ENCODE data around the gene GTPBP3.

GTPBP3 gene

DNA sequence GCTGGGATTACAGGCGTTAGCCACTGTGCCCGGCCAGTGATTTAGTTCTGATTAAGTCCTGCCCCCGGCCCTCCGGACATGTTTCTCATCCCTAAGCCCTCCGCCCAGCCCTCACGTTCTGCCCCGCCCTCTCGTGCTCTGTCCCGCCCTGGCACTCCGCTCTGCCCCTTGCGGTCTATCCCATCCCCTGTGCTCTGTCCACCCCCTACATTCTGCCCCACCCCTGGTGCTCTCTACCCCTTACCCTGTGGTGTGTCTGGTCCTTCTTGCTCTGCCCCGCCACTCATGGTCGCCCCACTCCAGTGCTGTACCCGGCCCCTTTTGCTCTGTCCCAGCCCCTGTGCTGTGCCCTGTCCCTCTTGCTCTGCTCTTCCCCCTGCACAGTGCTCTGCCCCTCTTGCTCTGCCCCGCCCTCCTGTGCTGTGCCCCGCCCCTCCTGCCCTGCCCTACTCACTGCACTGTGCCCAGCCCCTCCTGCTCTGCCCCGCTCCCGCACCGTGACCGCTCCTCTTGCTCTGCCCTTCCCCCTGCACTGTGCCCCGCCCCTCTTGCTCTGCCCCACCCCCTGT is 3.0 kb downstream of the GTPBP3 start:
- POLR2A ChIA-PET = no interaction called here
- DNase-seq (ENCODE audit: low read depth, low spot score) = no peak
- H3K4me3 ChIP-seq (ENCODE audit: low read depth, low read length) = no peak overlapping the region
- TF ChIP-seq, protein P1, sequence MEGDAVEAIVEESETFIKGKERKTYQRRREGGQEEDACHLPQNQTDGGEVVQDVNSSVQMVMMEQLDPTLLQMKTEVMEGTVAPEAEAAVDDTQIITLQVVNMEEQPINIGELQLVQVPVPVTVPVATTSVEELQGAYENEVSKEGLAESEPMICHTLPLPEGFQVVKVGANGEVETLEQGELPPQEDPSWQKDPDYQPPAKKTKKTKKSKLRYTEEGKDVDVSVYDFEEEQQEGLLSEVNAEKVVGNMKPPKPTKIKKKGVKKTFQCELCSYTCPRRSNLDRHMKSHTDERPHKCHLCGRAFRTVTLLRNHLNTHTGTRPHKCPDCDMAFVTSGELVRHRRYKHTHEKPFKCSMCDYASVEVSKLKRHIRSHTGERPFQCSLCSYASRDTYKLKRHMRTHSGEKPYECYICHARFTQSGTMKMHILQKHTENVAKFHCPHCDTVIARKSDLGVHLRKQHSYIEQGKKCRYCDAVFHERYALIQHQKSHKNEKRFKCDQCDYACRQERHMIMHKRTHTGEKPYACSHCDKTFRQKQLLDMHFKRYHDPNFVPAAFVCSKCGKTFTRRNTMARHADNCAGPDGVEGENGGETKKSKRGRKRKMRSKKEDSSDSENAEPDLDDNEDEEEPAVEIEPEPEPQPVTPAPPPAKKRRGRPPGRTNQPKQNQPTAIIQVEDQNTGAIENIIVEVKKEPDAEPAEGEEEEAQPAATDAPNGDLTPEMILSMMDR (IDR thresholded peaks at IDR 0.05; ENCODE audit: insufficient read depth, low read length, missing control alignments) = no peak
- CTCF ChIA-PET = interaction anchor here (0.6 kb wide), 1 partner anchor 44 kb away, joined by 3 read pairs; no protein-coding TSS in a partner anchor

DNA sequence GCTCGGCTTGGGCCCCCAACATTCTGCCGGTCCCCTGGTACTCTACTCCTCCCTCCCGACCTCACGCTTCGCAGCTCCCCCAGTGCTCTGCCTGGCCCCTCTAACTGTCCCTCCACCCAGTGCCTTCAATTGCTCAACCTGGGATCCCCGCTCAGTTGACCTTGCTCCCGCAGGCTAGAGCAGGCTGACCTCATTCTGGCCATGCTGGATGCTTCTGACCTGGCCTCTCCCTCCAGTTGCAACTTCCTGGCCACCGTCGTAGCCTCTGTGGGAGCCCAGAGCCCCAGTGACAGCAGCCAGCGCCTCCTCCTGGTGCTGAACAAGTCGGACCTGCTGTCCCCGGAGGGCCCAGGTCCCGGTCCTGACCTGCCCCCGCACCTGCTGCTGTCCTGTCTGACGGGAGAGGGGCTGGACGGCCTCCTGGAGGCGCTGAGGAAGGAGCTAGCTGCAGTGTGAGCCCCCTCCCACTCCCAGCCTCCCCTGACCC is 3.6 kb downstream of the GTPBP3 start:
- ChIA-PET POLR2A (no interaction called here), CTCF (interaction anchor here (0.6 kb wide), 1 partner anchor 44 kb away, joined by 3 read pairs; no protein-coding TSS in a partner anchor)
- no peak for DNase-seq (ENCODE audit: low read depth, low spot score)
- no peak overlapping the region for H3K4me3 ChIP-seq (ENCODE audit: low read depth, low read length)
- TF ChIP-seq, protein P1 (IDR thresholded peaks at IDR 0.05; ENCODE audit: insufficient read depth, low read length, missing control alignments) = no peak

DNA sequence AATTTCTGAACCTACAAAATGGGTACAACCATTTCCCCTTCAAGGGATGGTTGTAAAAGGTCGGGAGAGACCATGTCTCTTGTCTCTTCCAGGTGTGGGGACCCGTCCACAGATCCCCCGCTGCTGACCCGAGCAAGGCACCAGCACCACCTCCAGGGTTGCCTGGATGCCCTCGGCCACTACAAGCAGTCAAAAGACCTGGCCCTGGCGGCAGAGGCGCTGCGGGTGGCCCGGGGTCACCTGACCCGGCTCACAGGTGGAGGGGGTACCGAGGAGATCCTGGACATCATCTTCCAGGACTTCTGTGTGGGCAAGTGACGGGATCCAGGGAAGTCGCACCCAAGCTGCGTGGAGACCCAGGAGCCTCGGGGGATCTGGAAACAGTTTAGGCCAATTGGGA is 4.0 kb downstream of the GTPBP3 start:
- TF ChIP-seq, protein P1 (IDR thresholded peaks at IDR 0.05; ENCODE audit: insufficient read depth, low read length, missing control alignments) = no peak
- ChIA-PET CTCF (no interaction called here), POLR2A (no interaction called here)
- no peak for DNase-seq (ENCODE audit: low read depth, low spot score)
- no peak overlapping the region for H3K4me3 ChIP-seq (ENCODE audit: low read depth, low read length)

DNA sequence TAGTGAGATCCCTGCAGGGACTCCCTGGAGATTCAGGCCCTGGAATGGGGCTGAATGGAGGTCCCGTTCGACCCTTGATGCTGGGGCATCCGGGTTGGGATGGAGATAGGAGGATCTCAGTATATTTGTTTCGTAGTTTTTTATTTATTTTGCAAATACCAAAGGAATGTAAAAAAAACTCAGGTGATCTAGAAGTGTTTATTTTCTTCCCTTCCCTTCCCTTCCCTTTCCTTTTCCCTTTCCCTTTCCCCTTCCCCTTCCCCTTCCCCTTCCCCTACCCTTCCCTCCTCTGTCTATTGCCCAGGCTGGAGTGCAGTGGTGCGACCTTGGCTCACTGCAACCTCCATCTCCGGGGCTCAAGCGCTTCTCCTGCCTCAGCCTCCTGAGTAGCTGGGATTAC is 4.5 kb downstream of the GTPBP3 start:
- no peak for DNase-seq (ENCODE audit: low read depth, low spot score)
- POLR2A ChIA-PET = no interaction called here
- CTCF ChIA-PET = interaction anchor here (0.9 to 14.8 kb wide), 2 partner anchors 8 to 46 kb away, joined by 3 to 208 read pairs; no protein-coding TSS in a partner anchor
- no peak overlapping the region for H3K4me3 ChIP-seq (ENCODE audit: low read depth, low read length)
- TF ChIP-seq, protein P1 (IDR thresholded peaks at IDR 0.05; ENCODE audit: insufficient read depth, low read length, missing control alignments) = no peak

DNA sequence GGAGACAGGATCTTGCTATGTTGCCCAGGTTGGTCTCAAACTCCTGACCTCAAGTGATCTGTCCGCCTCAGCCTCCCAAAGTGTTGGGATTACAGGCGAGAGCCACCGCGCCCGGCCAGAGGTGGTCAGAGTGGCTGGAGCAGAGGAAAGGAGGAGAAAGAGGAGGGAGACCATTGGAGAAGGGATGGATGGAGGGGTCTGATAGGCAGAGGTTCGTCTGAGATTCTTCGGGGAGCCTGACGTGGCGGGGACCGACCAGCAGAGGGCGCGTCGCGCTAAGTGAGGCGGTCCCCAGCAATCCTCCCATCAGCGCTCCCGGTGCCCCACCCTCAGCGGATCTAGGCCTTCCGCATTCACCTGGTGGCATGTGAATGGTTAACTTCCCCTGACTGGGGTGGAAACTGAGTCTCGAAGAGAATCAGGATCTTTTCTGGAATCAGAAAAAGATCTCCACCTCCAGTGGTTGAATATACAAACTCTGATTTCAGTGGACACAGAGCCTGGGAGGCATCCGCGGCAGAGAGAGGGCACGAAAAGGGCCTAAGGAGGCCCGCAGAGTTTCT is 8.8 kb downstream of the GTPBP3 start:
- no peak for DNase-seq (ENCODE audit: low read depth, low spot score)
- CTCF ChIA-PET = interaction anchor here (0.6 to 14.8 kb wide), 17 partner anchors 10 to 121 kb away, joined by 3 to 208 read pairs (median 4); no protein-coding TSS in a partner anchor
- H3K4me3 ChIP-seq (ENCODE audit: low read depth, low read length) = no peak overlapping the region

DNA sequence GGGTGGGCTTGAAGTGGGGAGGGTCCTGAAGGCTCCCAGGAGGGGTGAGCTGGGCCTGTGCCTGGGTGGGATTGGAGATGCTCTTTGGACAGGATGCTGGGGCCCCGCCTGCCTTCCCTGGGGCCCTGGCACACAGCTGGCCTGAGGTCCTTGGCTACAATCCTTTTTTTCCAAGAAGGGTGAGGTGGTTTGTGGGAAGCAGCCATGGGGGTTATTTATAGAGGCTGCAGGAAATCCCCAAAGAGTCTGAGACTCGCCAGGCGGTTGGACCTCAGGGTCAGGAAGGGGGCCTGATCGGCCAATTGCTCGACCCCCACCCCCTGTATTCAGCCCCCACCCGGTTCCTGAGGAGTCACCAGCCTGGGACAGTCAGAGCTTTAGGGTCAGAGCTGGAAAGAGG is 10.0 kb downstream of the GTPBP3 start:
- ChIA-PET POLR2A (no interaction called here), CTCF (interaction anchor here (0.7 to 14.8 kb wide), 13 partner anchors 9 to 512 kb away, joined by 3 to 208 read pairs (median 5); partner anchors contain the start of genes MVB12A and RPL18A)
- H3K4me3 ChIP-seq (ENCODE audit: low read depth, low read length) = no peak overlapping the region
- TF ChIP-seq, protein P1 (IDR thresholded peaks at IDR 0.05; ENCODE audit: insufficient read depth, low read length, missing control alignments) = no peak
- no peak for DNase-seq (ENCODE audit: low read depth, low spot score)

More for the DNA sequence above, 8.8 kb downstream of the GTPBP3 start:
- TF ChIP-seq, protein P1 (IDR thresholded peaks at IDR 0.05; ENCODE audit: insufficient read depth, low read length, missing control alignments) = peak; percentile 93
- POLR2A ChIA-PET = no interaction called here
